Ascending aorta (tissue), 2 donors: ENCODE data around the gene EIF4E2. TPM values are rescaled to one million over a fixed set of nuclear protein-coding genes. Genes with fewer than 3 reads are reported as not detected.
A peak's percentile ranks its signal among the peaks of the same experiment; 100 is the strongest.

Experiments used
- DNase-seq, 2 donors: peaks; one replicate each; pipeline ENCODE4 v3.0.0-alpha.2; 2019; ENCODE audit warnings: low spot score in 2 of 2
- H3K27ac ChIP-seq, 2 donors: fragments of 200-600 bp; sonication (generic); one replicate each; pipeline ENCODE4 v1.5.1; 2016 to 2017; ENCODE audit warnings: mild to moderate bottlenecking in 1 of 2
- H3K27me3 ChIP-seq: fragments of 200-600 bp; sonication (generic); one replicate; pipeline ENCODE4 v1.5.1; 2017
- H3K36me3 ChIP-seq, 2 donors: fragments of 200-600 bp; sonication (generic); one replicate each; pipeline ENCODE4 v1.5.1; 2016
- H3K4me1 ChIP-seq, 2 donors: fragments of 200-600 bp; sonication (generic); one replicate each; pipeline ENCODE4 v1.5.1; 2016 to 2017; ENCODE audit warnings: mild to moderate bottlenecking in 1 of 2
- H3K4me3 ChIP-seq, 2 donors: fragments of 200-600 bp; sonication (generic); one replicate each; pipeline ENCODE4 v1.5.1; 2016 to 2017; ENCODE audit warnings: mild to moderate bottlenecking in 1 of 2
- H3K9me3 ChIP-seq, 2 donors: fragments of 200-600 bp; sonication (generic); one replicate each; pipeline ENCODE4 v1.5.1; 2016
- CTCF ChIP-seq, 3 experiments: fragments of 200-600 bp in 2 of 3; fragments of 450-650 bp in 1 of 3; sonication (generic) in 2 of 3; IDR thresholded peaks; one replicate each; pipeline ENCODE4 v1.5.1; 2016 to 2019; ENCODE audit warnings: antibody characterized with exemption in 3 of 3, mild to moderate bottlenecking in 1 of 3, moderate library complexity in 1 of 3
- intact Hi-C: fragments of 100-400 bp; cut with DNase I; formaldehyde crosslinking; loops from one replicate; pipeline ENCODE4 v1.15.1; 2023
- total RNA-seq: library from RNA; depleted of rRNA; stranded (reverse); fragments of >200 nt; gene quantifications from one replicate; pipeline ENCODE4 v1.1.0, GENCODE V29; 2016

EIF4E2 gene
- total RNA-seq, 1 donor from 2014 or later = 16.7 TPM

- H3K4me3 ChIP-seq = no peak overlapping the region
- H3K36me3 ChIP-seq = no peaks in the 10 kb centered on the region
- no peaks in the 10 kb centered on the region for H3K27me3 ChIP-seq
- intact Hi-C loops = loop anchor here (1.0 kb wide), 2 partner anchors 22 to 58 kb away; partner anchors contain the start of gene EFHD1
- H3K4me1 ChIP-seq = no peaks in the 10 kb centered on the region
- TF ChIP-seq CTCF (IDR thresholded peaks at IDR 0.05) = peak; percentile 79 to 92 (median 89)
- no peaks in the 10 kb centered on the region for H3K9me3 ChIP-seq
- peak in 1 of 2 donors; percentile 84 for DNase-seq
- peak overlapping the region in 1 of 2 donors; percentile 27 for H3K27ac ChIP-seq
Measured at GRCh38 chr2:232611559-232612218, 61.2 kb downstream of the EIF4E2 start.

GRCh38 chr2:232613538-232614134, 63.1 kb downstream of the EIF4E2 start:
- no peaks in the 10 kb centered on the region for H3K36me3 ChIP-seq
- no peak overlapping the region for H3K4me3 ChIP-seq
- no peaks in the 10 kb centered on the region for H3K4me1 ChIP-seq
- no peak for TF ChIP-seq CTCF (IDR thresholded peaks at IDR 0.05)
- H3K27ac ChIP-seq = no peak overlapping the region
- intact Hi-C loops = no loop called here
- no peaks in the 10 kb centered on the region for H3K9me3 ChIP-seq
- no peaks in the 10 kb centered on the region for H3K27me3 ChIP-seq
- no peak for DNase-seq

- no peak for TF ChIP-seq CTCF (IDR thresholded peaks at IDR 0.05)
- H3K27ac ChIP-seq = no peak overlapping the region
- H3K9me3 ChIP-seq = no peaks in the 10 kb centered on the region
- no peaks in the 10 kb centered on the region for H3K36me3 ChIP-seq
- H3K4me3 ChIP-seq = no peak overlapping the region
- no peaks in the 10 kb centered on the region for H3K4me1 ChIP-seq
- intact Hi-C loops = no loop called here
- no peak for DNase-seq
- H3K27me3 ChIP-seq = no peaks in the 10 kb centered on the region
Measured at GRCh38 chr2:232615339-232615738, 64.8 kb downstream of the EIF4E2 start.

Other genes starting within 250 kb of the EIF4E2 start
- gene ALPP, start 171.9 kb upstream of the EIF4E2 start, total RNA-seq = not detected
- gene ALPG, start 143.8 kb upstream of the EIF4E2 start, total RNA-seq = not detected
- not detected for gene ALPI, start 94.5 kb upstream of the EIF4E2 start, total RNA-seq
- gene ECEL1, start 62.9 kb upstream of the EIF4E2 start, total RNA-seq = 14.9 TPM
- gene PRSS56, start 30.3 kb upstream of the EIF4E2 start, total RNA-seq = not detected
- not detected for gene CHRND, start 24.5 kb upstream of the EIF4E2 start, total RNA-seq
- not detected for gene CHRNG, start 11.0 kb upstream of the EIF4E2 start, total RNA-seq
- gene TIGD1, start 132 bp upstream of the EIF4E2 start, total RNA-seq = 0.53 TPM
- 142 TPM for gene EFHD1, start 82.9 kb downstream of the EIF4E2 start, total RNA-seq
- 27.5 TPM for gene GIGYF2, start 146.6 kb downstream of the EIF4E2 start, total RNA-seq
- gene KCNJ13, start 225.9 kb downstream of the EIF4E2 start, total RNA-seq = not detected